Measurements from ENCODE around the gene GNG13.

DNA sequence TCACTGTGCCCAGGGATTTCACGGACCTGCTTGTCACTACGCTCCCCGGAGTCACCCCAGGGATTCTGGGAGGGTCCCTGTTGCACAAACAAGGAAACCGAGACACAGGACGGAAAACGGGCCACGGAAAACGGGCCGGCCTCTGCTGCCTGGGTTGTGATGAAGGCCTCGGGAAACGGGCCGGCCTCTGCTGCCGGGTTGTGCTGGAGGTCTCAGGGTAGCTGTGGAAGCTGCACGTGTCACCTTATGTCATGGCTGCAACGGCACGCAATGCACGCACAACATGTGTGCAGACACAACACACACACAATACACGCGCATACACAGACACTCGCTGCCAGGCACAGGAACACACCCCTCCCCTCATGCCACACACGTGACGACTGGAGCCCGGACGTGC is 27.0 kb upstream of the GNG13 start:
- TF ChIP-seq, protein P1, sequence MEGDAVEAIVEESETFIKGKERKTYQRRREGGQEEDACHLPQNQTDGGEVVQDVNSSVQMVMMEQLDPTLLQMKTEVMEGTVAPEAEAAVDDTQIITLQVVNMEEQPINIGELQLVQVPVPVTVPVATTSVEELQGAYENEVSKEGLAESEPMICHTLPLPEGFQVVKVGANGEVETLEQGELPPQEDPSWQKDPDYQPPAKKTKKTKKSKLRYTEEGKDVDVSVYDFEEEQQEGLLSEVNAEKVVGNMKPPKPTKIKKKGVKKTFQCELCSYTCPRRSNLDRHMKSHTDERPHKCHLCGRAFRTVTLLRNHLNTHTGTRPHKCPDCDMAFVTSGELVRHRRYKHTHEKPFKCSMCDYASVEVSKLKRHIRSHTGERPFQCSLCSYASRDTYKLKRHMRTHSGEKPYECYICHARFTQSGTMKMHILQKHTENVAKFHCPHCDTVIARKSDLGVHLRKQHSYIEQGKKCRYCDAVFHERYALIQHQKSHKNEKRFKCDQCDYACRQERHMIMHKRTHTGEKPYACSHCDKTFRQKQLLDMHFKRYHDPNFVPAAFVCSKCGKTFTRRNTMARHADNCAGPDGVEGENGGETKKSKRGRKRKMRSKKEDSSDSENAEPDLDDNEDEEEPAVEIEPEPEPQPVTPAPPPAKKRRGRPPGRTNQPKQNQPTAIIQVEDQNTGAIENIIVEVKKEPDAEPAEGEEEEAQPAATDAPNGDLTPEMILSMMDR (IDR thresholded peaks at IDR 0.05), result no peak
- no peak for TF ChIP-seq ZFX (IDR thresholded peaks at IDR 0.05; ENCODE audit: borderline replicate concordance)

All from 22Rv1 (cell line).